Mammary epithelial cell (primary cell): ENCODE measurements around the gene PFN1.

Experiments used
- CTCF ChIP-seq, 2 donors: IDR thresholded peaks in 1 of 2; conservative IDR thresholded peaks in 1 of 2; 2 replicates each; pipeline ENCODE4 v1.5.1; 2011 to 2012; ENCODE audit warnings: inconsistent platforms in 2 of 2, low read length in 2 of 2, mild to moderate bottlenecking in 2 of 2, control low read depth in 1 of 2, low read depth in 1 of 2; ENCODE audit not compliant: insufficient read depth in 1 of 2; ENCODE audit errors: extremely low read depth in 1 of 2
- EZH2 ChIP-seq: IDR thresholded peaks from 2 replicates; pipeline ENCODE4 v1.6.1; 2012; ENCODE audit warnings: low read length, inconsistent platforms, borderline replicate concordance

- TF ChIP-seq CTCF (conservative IDR thresholded peaks at IDR 0.05 in 1 of 2, IDR thresholded peaks at IDR 0.05 in 1 of 2; ENCODE audit: extremely low read depth in 1 of 2, insufficient read depth in 1 of 2, low read depth in 1 of 2, low read length in 2 of 2) = no peak
- TF ChIP-seq EZH2 = no peak
Observed at GRCh38 chr17:4942760-4943508, 5.4 kb downstream of the PFN1 start.
